Measurements from ENCODE around the gene HDAC9. TPM values are rescaled to one million over a fixed set of nuclear protein-coding genes. Genes with fewer than 3 reads are reported as not detected.

HDAC9 gene
- polyA plus RNA-seq, 1 of the 3 experiments (the other 2 are of a cell fraction), result 11.6 TPM

DNA sequence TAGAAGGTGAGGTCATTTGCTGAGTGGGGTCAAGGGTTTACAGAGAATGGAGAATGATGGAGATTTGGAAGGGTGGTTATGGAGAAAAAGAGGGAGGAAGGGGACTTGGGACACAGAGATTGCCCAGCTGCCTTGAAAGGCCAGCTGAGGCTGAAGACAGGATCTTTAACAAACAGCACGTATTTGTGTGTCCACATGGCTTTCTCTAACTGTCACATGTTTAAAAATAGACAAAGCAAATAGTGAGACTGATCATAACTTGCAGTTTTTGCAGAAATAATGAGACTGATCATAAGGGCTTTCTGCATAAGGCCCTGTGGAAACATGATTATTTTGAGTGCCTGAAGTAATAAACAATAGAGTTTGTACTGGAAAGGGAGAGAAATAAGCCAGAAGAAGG lies 212.7 kb downstream of the HDAC9 start (continued):
- TF ChIP-seq REST (IDR thresholded peaks at IDR 0.05; ENCODE audit: low read depth, low read length) (no peak), USF2 (IDR thresholded peaks at IDR 0.05; ENCODE audit: borderline replicate concordance, low read depth, low read length) (no peak), SMC3 (IDR thresholded peaks at IDR 0.05; ENCODE audit: low read depth, low read length) (no peak), GATA2 (CRISPR knock-in tag; IDR thresholded peaks at IDR 0.05) (no peak)
- TF ChIP-seq, protein P1, sequence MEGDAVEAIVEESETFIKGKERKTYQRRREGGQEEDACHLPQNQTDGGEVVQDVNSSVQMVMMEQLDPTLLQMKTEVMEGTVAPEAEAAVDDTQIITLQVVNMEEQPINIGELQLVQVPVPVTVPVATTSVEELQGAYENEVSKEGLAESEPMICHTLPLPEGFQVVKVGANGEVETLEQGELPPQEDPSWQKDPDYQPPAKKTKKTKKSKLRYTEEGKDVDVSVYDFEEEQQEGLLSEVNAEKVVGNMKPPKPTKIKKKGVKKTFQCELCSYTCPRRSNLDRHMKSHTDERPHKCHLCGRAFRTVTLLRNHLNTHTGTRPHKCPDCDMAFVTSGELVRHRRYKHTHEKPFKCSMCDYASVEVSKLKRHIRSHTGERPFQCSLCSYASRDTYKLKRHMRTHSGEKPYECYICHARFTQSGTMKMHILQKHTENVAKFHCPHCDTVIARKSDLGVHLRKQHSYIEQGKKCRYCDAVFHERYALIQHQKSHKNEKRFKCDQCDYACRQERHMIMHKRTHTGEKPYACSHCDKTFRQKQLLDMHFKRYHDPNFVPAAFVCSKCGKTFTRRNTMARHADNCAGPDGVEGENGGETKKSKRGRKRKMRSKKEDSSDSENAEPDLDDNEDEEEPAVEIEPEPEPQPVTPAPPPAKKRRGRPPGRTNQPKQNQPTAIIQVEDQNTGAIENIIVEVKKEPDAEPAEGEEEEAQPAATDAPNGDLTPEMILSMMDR (IDR thresholded peaks at IDR 0.05), result no peak

- Histone ChIP-seq H3K4me2 (no peak overlapping the region), H3K36me3 (replicated peaks in 1 of 2; ENCODE audit: control insufficient read depth in 1 of 2, insufficient read depth in 2 of 2, low read length in 1 of 2) (no peaks in the 10 kb centered on the region), H2AFZ (ENCODE audit: low read depth) (no peak overlapping the region), H4K20me1 (ENCODE audit: insufficient read depth) (no peaks in the 10 kb centered on the region), H3K27me3 (ENCODE audit: insufficient read depth) (no peaks in the 10 kb centered on the region), H3K9me3 (no peaks in the 10 kb centered on the region), H3K4me1 (ENCODE audit: control insufficient read depth in 1 of 2, insufficient read depth in 2 of 2, low read depth in 1 of 2, low read length in 1 of 2) (no peaks in the 10 kb centered on the region; a peak in 1 of 4 replicates), H3K9me2 (no peaks in the 10 kb centered on the region), H3K79me2 (ENCODE audit: insufficient read depth) (no peaks in the 10 kb centered on the region), H3K27ac (ENCODE audit: low read depth in 2 of 2, low read length in 1 of 2) (peak overlapping the region in 1 of 2 experiments; percentile 29; a peak in 1 of 4 replicates), H3K9ac (no peak overlapping the region), H3F3A (replicated peaks; ENCODE audit: insufficient read depth) (no peaks in the 10 kb centered on the region), H3K4me3 (ENCODE audit: low read depth in 2 of 2, low read length in 1 of 2) (no peak overlapping the region)
- ChIA-PET POLR2A (interaction anchor here (0.6 kb wide), 1 partner anchor 34 kb away, joined by 4 read pairs; no protein-coding TSS in a partner anchor), CTCF (interaction anchor here (0.9 kb wide), 1 partner anchor 50 kb away, joined by 3 read pairs; no protein-coding TSS in a partner anchor)
- WGBS (ENCODE audit: low lambda C conversion rate), result 84% methylated on average over 2 of the region's 2 CpGs
- TF ChIP-seq FOXJ3 (CRISPR knock-in tag; IDR thresholded peaks at IDR 0.05) (no peak), GATA2 (CRISPR knock-in tag; IDR thresholded peaks at IDR 0.05) (no peak), RCOR1 (IDR thresholded peaks at IDR 0.05; ENCODE audit: low read length) (no peak), MXI1 (IDR thresholded peaks at IDR 0.05; ENCODE audit: low read depth, low read length) (no peak), USF1 (IDR thresholded peaks at IDR 0.05; ENCODE audit: borderline replicate concordance, low read depth) (no peak)
- no peak for DNase-seq
These were observed 220.4 kb downstream of the HDAC9 start for GRCh38 chr7:18715988-18716387.

Measured in SK-N-SH (cell line).